SKM-1 (cell line): ENCODE measurements around the gene RTTN.

ENCODE experiments used
- DNase-seq: peaks from one replicate; lab custom pipeline; 2025; ENCODE audit not compliant: unreplicated experiment; lab: John Stamatoyannopoulos, UW

RTTN gene

GRCh38 chr18:70030728-70031127, 174.8 kb downstream of the RTTN start:
- DNase-seq, result no peak

GRCh38 chr18:70029163-70029562, 176.3 kb downstream of the RTTN start:
- no peak for DNase-seq

GRCh38 chr18:70028734-70029133, 176.8 kb downstream of the RTTN start:
- DNase-seq, result no peak

GRCh38 chr18:70028084-70028483, 177.4 kb downstream of the RTTN start:
- DNase-seq, result no peak

GRCh38 chr18:70025580-70025979, 179.9 kb downstream of the RTTN start:
- no peak for DNase-seq

GRCh38 chr18:70024829-70025228, 180.7 kb downstream of the RTTN start:
- no peak for DNase-seq

- no peak for DNase-seq
Measured at GRCh38 chr18:70024093-70024492, 181.4 kb downstream of the RTTN start.

GRCh38 chr18:70022636-70023035, 182.9 kb downstream of the RTTN start:
- no peak for DNase-seq

- DNase-seq, result no peak
Measured at GRCh38 chr18:70021498-70021897, 184.0 kb downstream of the RTTN start.

GRCh38 chr18:70021043-70021442, 184.4 kb downstream of the RTTN start:
- DNase-seq, result no peak

GRCh38 chr18:70019991-70020390, 185.5 kb downstream of the RTTN start:
- no peak for DNase-seq

GRCh38 chr18:70019136-70019535, 186.4 kb downstream of the RTTN start:
- no peak for DNase-seq

GRCh38 chr18:70015127-70015526, 190.4 kb downstream of the RTTN start:
- no peak for DNase-seq

GRCh38 chr18:70005580-70005979, 199.9 kb downstream of the RTTN start:
- DNase-seq, result no peak

GRCh38 chr18:70004696-70005095, 200.8 kb downstream of the RTTN start:
- no peak for DNase-seq

GRCh38 chr18:69999656-70000055, 205.8 kb downstream of the RTTN start:
- no peak for DNase-seq

GRCh38 chr18:69998523-69998987, 206.9 kb downstream of the RTTN start:
- DNase-seq, result no peak

GRCh38 chr18:69996951-69997798, 208.3 kb downstream of the RTTN start:
- DNase-seq, result no peak

GRCh38 chr18:69996417-69996816, 209.1 kb downstream of the RTTN start:
- DNase-seq, result no peak

GRCh38 chr18:69995774-69996173, 209.7 kb downstream of the RTTN start:
- no peak for DNase-seq

GRCh38 chr18:69992776-69993175, 212.7 kb downstream of the RTTN start:
- DNase-seq, result no peak

GRCh38 chr18:69987870-69988269, 217.6 kb downstream of the RTTN start:
- no peak for DNase-seq

- DNase-seq, result no peak
Measured at GRCh38 chr18:69985239-69985638, 220.2 kb downstream of the RTTN start.
